ENCODE measurements around the gene IFI30.

Gene IFI30

DNA sequence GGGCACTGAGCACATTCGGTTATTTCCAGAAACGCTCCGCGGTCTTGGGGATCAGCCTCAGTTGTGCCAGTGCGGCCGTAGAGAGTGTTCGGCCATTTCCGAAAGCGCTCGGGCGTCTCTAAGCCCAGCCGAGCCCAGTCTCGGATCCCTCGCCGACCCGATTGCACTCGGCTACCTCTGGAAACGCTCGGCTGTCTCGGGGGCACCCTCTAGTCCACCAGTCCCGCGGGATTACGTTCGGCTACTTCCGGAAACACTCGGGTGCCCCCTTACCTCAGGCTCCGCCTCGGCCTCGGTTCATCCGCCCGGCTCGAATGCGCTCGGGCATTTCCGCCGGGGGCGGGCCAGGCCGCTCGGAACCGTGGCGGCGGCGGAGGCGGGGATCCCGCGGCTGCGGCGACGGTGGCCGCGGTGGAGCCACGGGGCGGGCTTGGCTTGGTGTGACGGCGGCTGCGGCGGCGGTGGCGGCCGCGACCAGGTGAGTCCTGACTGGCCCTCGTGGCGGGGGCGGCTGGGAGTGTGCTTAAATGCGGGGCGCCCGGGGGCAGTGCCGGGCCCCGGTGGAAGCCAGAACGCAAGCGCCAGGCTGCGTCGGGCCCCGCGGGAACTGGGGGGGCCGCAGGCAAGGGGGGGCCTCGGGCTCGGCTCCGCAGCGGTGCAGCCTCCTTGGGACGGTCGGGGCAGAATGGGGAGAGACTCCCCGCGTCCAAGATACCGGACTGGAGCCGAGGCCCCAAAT lies 20.6 kb upstream of the IFI30 start, which contains the start of gene PIK3R2:
Gene PIK3R2 (plus strand): TSS at position 347 of the 739 bp plus-strand sequence. CDS start 2,717 bp downstream, outside the sequence.
- DNase-seq (ENCODE audit: low spot score): peak; percentile 100
- TF ChIP-seq, protein P1, sequence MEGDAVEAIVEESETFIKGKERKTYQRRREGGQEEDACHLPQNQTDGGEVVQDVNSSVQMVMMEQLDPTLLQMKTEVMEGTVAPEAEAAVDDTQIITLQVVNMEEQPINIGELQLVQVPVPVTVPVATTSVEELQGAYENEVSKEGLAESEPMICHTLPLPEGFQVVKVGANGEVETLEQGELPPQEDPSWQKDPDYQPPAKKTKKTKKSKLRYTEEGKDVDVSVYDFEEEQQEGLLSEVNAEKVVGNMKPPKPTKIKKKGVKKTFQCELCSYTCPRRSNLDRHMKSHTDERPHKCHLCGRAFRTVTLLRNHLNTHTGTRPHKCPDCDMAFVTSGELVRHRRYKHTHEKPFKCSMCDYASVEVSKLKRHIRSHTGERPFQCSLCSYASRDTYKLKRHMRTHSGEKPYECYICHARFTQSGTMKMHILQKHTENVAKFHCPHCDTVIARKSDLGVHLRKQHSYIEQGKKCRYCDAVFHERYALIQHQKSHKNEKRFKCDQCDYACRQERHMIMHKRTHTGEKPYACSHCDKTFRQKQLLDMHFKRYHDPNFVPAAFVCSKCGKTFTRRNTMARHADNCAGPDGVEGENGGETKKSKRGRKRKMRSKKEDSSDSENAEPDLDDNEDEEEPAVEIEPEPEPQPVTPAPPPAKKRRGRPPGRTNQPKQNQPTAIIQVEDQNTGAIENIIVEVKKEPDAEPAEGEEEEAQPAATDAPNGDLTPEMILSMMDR (IDR thresholded peaks at IDR 0.05; ENCODE audit: extremely low read depth, missing control alignments): no peak

DNA sequence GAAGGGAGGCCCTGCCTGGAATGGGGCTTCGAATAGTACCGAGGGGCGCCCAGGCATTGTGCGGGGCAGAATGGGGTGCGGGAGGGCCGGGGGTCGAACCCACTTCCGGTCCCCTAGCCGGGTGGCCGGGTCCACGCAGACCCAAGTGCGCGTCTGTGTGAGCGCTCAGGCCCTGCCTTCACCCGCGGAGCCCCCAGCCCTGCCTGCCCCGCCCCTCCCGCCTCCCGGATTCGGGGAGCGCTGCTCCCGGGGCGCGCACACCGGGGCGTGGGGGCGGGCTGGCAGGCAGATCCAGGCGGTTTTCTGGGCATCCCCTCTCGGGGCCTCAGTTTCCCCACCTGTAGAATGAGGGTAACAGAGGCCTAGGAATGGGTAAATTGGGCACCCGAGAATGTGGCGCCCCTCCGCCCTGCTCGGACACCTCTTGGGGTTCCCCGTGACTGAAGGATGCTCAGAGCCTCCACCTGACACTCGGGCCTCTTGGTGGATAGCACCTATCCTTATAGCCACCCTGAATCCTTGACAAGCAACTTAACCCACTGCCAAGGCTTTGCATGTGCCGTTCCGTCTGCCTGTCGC lies 20.0 kb upstream of the IFI30 start:
- TF ChIP-seq, protein P1 (IDR thresholded peaks at IDR 0.05; ENCODE audit: extremely low read depth, missing control alignments): no peak
- DNase-seq (ENCODE audit: low spot score): peak; percentile 58

DNA sequence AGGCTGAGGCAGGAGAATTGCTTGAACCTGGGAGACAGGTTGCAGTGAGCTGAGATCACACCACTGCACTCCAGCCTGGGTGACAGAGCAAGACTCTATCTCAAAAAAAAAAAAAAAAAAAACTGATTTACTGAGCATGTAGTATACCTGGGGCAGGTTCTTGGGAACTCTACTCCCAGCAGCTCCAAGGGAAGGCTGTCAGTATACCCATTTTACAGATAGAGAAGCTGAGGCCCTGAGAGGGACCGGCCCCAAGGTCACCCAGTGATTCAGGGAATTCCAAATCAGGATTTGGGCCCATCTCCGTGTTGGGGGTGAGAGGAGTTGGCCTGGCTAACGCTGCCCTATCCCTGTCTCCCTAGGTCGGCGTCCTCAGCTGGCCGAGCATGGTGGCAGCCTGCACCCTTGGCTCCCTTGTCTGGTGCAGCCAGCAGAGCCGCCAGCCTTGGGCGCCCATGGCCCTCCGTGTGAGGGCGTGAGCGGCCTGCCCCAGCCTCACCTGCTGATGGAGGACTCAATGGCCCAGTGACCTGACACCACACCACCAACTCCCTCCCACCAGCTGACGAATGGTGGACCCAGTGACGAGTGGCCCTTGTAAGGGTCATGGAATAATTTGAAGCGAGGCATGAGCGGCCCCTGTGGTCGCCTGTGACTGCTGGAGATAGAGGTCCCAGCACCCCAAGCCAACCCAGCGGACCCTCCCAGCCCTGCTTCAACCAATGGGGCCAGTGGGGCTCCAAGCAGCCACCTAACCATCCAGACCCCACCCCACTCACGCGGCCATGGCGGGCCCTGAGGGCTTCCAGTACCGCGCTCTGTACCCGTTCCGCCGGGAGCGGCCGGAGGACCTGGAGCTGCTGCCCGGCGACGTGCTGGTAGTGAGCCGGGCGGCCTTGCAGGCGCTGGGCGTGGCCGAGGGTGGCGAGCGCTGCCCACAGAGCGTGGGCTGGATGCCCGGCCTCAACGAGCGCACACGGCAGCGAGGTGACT lies 18.2 kb upstream of the IFI30 start:
- no peak for DNase-seq (ENCODE audit: low spot score)
- TF ChIP-seq, protein P1 (IDR thresholded peaks at IDR 0.05; ENCODE audit: extremely low read depth, missing control alignments): no peak

DNA sequence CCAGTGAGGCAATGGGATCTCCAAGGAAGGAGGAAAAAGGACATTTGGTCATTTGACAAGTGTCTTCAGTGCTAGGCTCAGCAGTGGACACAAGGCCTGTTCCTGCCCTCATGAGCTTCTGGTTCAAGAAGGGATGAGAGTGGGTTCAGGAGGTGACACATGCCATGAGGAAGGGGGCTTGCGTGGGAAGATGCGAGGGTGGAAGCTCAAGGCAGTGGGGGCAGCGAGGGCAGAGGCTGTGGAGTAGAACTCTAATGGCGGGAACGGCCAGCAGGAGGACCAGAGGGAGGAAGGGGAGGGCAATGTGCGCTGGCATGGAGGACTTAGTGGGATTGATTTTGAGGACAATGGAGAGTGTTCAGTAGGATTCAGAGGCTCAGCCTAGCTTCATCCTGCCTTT lies 17.3 kb upstream of the IFI30 start:
- DNase-seq (ENCODE audit: low spot score): no peak
- TF ChIP-seq, protein P1 (IDR thresholded peaks at IDR 0.05; ENCODE audit: extremely low read depth, missing control alignments): no peak

DNA sequence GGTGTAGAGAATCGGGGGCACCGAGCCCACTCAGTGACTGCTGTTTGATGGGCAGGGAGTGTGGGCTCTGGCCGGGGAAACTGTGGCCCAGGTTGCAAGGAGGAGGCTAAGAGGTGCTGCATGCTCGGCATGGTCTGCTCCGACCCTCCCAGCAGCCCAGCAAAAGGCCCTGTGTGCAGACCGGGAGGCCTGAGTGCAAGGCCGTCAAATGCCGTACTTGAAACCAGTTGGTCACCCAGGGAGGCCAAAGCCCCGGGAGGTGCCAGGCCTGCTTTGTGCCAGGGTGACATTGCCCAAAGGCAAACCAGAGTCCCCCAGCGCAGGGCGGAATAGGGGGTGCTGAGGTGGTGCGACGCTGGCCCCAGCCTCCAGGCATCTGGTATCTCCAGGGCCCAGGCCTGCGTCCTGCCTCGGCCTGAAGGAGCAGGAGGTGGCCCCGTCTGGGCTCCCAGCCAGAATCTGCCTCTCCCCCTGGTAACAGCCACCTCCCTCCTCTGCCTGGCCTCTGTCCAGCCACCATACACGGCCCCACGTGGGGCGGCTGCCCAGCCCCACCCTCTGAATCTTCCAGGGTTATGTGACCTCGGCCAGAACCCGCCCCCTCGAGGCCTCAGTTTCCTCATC lies 16.7 kb upstream of the IFI30 start:
- TF ChIP-seq, protein P1 (IDR thresholded peaks at IDR 0.05; ENCODE audit: extremely low read depth, missing control alignments): no peak
- DNase-seq (ENCODE audit: low spot score): no peak

DNA sequence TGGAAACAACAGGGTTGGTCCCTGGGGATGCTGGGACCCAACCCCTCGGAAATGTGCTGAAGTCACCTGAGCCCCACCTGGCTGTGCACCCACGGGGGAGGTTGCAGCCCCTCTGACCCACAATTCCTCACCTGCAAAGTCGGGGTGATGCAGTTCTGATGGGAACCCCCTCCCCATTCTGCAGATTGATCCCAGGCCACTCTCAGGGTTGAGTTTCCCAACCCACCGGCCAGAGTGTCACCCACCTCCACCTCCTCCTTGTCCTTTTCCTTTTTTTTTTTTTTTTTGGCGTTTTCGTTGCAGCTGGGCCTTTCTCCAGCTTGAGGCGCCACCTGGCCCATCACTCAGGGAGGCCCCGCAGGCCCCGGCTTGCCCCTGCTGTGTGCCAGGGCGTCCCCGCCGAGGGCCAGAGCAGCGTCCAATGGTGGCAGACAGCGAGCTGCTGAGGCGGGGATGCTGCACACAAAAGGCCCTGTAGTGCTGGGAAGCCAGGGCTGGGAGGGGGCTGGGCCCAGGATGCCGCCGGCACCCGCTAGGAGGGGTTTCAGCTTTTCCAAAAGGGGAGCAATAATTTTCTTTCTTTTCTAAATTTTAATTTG lies 16.0 kb upstream of the IFI30 start:
- no peak for DNase-seq (ENCODE audit: low spot score)
- TF ChIP-seq, protein P1 (IDR thresholded peaks at IDR 0.05; ENCODE audit: extremely low read depth, missing control alignments): no peak

Measured in GM20000 (cell line).